ENCODE results near the gene SHISA6. TPM values are rescaled to one million over a fixed set of nuclear protein-coding genes. Genes with fewer than 3 reads are reported as not detected.

SHISA6 gene
- total RNA-seq (2014; rRNA removed; shearing (Covaris generic)): not detected in 2 replicates
- total RNA-seq (2022): not detected in 2 replicates
- Bru-seq, nascent RNA: not detected
- BruChase-seq, experiment 1, labeled RNA remaining after a 6-hour chase: percentile 0 among the genes with signal in this experiment
- not detected for BruChase-seq, experiment 2, labeled RNA remaining after a 2-hour chase
- long read RNA-seq: 0 reads

DNA sequence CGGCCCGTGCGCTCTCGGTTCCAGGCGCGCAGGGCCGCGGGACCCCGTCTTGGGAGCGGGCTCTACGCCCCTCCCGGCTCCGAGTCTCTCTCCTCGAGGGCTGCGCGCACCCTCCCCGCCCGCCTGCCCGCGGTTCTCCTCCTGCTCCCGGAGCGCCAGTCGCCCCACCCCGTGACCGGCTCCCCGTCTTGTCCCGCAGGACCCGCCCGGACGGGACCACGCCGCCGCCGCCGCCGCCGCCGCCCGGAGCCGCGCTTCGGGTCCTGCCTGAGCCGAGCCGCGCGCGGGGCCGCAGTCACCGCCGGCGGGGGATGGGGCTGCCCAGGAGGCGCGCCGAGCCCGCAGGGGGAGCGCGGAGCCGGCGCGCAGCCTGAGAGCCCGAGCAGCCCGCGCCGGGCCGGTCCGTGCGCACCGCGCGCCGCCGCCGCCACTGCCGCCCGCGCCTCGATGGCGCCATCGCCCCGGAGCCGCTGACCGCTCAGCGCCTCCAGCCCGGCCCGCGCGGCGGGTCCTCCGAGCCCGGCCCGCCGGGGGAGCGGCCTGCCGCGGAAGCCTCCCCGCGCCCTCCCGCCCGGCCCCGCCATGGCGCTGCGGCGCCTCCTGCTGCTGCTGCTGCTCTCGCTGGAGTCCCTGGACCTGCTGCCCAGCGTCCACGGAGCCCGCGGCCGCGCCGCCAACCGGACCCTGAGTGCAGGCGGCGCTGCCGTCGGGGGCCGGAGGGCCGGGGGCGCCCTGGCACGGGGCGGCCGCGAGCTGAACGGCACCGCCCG is at the start of gene SHISA6:
SHISA6 (plus strand) TSS at position 373 of the 770 bp plus-strand sequence.
- BruUV-seq (replicated peaks): no TSS peak
- POLR2A ChIA-PET: no interaction called here
- CTCF ChIA-PET (ENCODE audit: unreplicated experiment): no interaction called here

DNA sequence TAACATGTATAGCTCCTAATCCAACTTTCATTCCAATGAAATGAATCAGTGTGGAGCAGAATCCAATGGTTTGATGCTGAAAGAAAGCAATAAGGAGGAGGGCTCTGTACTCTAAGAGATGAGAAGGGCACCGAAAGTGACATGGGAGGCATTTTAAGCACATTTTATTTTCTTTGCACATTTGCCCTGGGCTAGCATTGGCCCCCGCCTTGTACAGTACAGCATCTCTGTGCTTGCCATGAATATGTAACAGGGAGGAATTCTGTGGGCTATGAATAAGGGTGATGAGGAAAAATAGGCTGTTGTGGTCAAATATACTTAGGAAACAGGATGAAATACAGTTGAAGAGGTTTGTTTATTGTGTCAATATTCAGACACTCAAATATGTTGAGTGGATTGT is 45.2 kb upstream of the SHISA6 start:
- Histone ChIP-seq H3K4me1 (ENCODE audit: insufficient read depth, low read length, poor library complexity, severe bottlenecking) (no peaks in the 10 kb centered on the region), H3K36me3 (ENCODE audit: insufficient read depth, low read length) (no peaks in the 10 kb centered on the region), H3K79me2 (ENCODE audit: insufficient read depth, low read depth, low read length) (no peaks in the 10 kb centered on the region), H3K9me2 (ENCODE audit: insufficient read depth, low read length) (no peaks in the 10 kb centered on the region), H2AFZ (ENCODE audit: low read length) (no peak overlapping the region), H3K4me3 (ENCODE audit: low read depth, low read length, poor library complexity, severe bottlenecking) (no peak overlapping the region), H4K20me1 (ENCODE audit: insufficient read depth, low read length) (no peaks in the 10 kb centered on the region), H3K9me3 (ENCODE audit: low read length) (no peaks in the 10 kb centered on the region), H3K27ac (ENCODE audit: low read depth, low read length, poor library complexity, severe bottlenecking) (no peak overlapping the region), H3K4me2 (ENCODE audit: low read length) (no peak overlapping the region)
- ChIA-PET CTCF (ENCODE audit: unreplicated experiment) (no interaction called here), POLR2A (no interaction called here)
- intact Hi-C loops (cut with micrococcal nuclease; ENCODE audit: unreplicated experiment): no loop called here
- no TSS peak for BruUV-seq (replicated peaks)
- TF ChIP-seq, protein P1, sequence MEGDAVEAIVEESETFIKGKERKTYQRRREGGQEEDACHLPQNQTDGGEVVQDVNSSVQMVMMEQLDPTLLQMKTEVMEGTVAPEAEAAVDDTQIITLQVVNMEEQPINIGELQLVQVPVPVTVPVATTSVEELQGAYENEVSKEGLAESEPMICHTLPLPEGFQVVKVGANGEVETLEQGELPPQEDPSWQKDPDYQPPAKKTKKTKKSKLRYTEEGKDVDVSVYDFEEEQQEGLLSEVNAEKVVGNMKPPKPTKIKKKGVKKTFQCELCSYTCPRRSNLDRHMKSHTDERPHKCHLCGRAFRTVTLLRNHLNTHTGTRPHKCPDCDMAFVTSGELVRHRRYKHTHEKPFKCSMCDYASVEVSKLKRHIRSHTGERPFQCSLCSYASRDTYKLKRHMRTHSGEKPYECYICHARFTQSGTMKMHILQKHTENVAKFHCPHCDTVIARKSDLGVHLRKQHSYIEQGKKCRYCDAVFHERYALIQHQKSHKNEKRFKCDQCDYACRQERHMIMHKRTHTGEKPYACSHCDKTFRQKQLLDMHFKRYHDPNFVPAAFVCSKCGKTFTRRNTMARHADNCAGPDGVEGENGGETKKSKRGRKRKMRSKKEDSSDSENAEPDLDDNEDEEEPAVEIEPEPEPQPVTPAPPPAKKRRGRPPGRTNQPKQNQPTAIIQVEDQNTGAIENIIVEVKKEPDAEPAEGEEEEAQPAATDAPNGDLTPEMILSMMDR (conservative IDR thresholded peaks at IDR 0.05; ENCODE audit: low read length): no peak
- TF ChIP-seq EZH2phosphoT487 (IDR thresholded peaks at IDR 0.05; ENCODE audit: borderline replicate concordance, low read depth, low read length): no peak
- no peak for DNase-seq (ENCODE audit: low spot score)

More for the DNA sequence above, at the start of gene SHISA6:
- no peaks in the 10 kb centered on the region for H3K79me2 ChIP-seq (ENCODE audit: insufficient read depth, low read depth, low read length)
- no peak for DNase-seq (ENCODE audit: low spot score)
- no peak within 1 kb of the TSS for H3K4me3 ChIP-seq (ENCODE audit: low read depth, low read length, poor library complexity, severe bottlenecking)
- intact Hi-C loops (cut with micrococcal nuclease; ENCODE audit: unreplicated experiment): no loop called here
- no peaks in the 10 kb centered on the region for H3K4me1 ChIP-seq (ENCODE audit: insufficient read depth, low read length, poor library complexity, severe bottlenecking)
- no peaks in the 10 kb centered on the region for H3K36me3 ChIP-seq (ENCODE audit: insufficient read depth, low read length)
- no peak within 1 kb of the TSS for H2AFZ ChIP-seq (ENCODE audit: low read length)
- no peaks in the 10 kb centered on the region for H3K9me3 ChIP-seq (ENCODE audit: low read length)
- no peaks in the 10 kb centered on the region for H3K9me2 ChIP-seq (ENCODE audit: insufficient read depth, low read length)
- TF ChIP-seq, protein P1 (conservative IDR thresholded peaks at IDR 0.05; ENCODE audit: low read length): no peak
- no peak for TF ChIP-seq EZH2phosphoT487 (IDR thresholded peaks at IDR 0.05; ENCODE audit: borderline replicate concordance, low read depth, low read length)
- H4K20me1 ChIP-seq (ENCODE audit: insufficient read depth, low read length): no peaks in the 10 kb centered on the region
- H3K27ac ChIP-seq (ENCODE audit: low read depth, low read length, poor library complexity, severe bottlenecking): no peak within 1 kb of the TSS
- no peak within 1 kb of the TSS for H3K4me2 ChIP-seq (ENCODE audit: low read length)

DNA sequence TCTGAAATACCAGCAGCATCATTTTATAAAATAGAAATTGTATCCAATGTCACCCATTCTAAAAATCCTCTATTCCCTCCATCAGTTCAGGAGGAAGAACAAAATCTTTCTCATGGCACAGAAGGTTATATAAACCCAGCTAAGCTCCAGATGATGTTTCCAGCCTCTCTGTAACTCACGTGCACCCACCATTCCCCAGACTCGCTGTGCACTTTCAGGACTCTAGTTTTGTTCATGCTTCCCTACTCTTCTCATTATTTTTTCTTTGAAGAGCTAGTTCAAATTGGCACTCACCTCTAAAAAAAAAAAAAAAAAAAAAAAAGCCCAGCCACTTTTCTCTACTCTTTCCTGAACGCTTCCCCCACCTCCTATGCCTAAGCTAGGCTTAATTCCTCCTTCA is 36.0 kb upstream of the SHISA6 start:
- no peak overlapping the region for H2AFZ ChIP-seq (ENCODE audit: low read length)

More for the DNA sequence above, 36.0 kb upstream of the SHISA6 start:
- Histone ChIP-seq H4K20me1 (ENCODE audit: insufficient read depth, low read length) (no peaks in the 10 kb centered on the region), H3K9me3 (ENCODE audit: low read length) (no peaks in the 10 kb centered on the region), H3K36me3 (ENCODE audit: insufficient read depth, low read length) (no peaks in the 10 kb centered on the region), H3K4me1 (ENCODE audit: insufficient read depth, low read length, poor library complexity, severe bottlenecking) (no peaks in the 10 kb centered on the region), H3K9me2 (ENCODE audit: insufficient read depth, low read length) (no peaks in the 10 kb centered on the region), H3K4me3 (ENCODE audit: low read depth, low read length, poor library complexity, severe bottlenecking) (no peak overlapping the region), H3K79me2 (ENCODE audit: insufficient read depth, low read depth, low read length) (no peaks in the 10 kb centered on the region), H3K4me2 (ENCODE audit: low read length) (no peak overlapping the region), H3K27ac (ENCODE audit: low read depth, low read length, poor library complexity, severe bottlenecking) (no peak overlapping the region)
- ChIA-PET CTCF (ENCODE audit: unreplicated experiment) (no interaction called here), POLR2A (interaction anchor here (0.6 kb wide), 1 partner anchor 19 kb away, joined by 6 read pairs; no protein-coding TSS in a partner anchor)
- no TSS peak for BruUV-seq (replicated peaks)
- no peak for DNase-seq (ENCODE audit: low spot score)
- TF ChIP-seq, protein P1 (conservative IDR thresholded peaks at IDR 0.05; ENCODE audit: low read length): no peak
- TF ChIP-seq EZH2phosphoT487 (IDR thresholded peaks at IDR 0.05; ENCODE audit: borderline replicate concordance, low read depth, low read length): no peak
- intact Hi-C loops (cut with micrococcal nuclease; ENCODE audit: unreplicated experiment): no loop called here
